Breast epithelium (tissue), 4 donors: ENCODE results near the gene CHRNG. TPM values are rescaled to one million over a fixed set of nuclear protein-coding genes. Genes with fewer than 3 reads are reported as not detected.

Source experiments
- DNase-seq, 2 donors: peaks; one replicate each; pipeline ENCODE4 v3.0.0-alpha.2; 2019; ENCODE audit warnings: low spot score in 2 of 2
- H3K27ac ChIP-seq, 2 donors: fragments of 200-600 bp; sonication (generic) in 1 of 2; one replicate each; pipeline ENCODE4 v1.5.1; 2016 to 2019; ENCODE audit warnings: mild to moderate bottlenecking in 1 of 2
- H3K27me3 ChIP-seq, 2 donors: fragments of 200-600 bp; sonication (generic) in 1 of 2; one replicate each; pipeline versions ENCODE4 v1.5.1 to v1.6.0; 2017 to 2019; ENCODE audit warnings: control low read depth in 1 of 2, mild to moderate bottlenecking in 1 of 2
- H3K36me3 ChIP-seq: fragments of 200-600 bp; one replicate; pipeline ENCODE4 v1.5.1; 2019
- H3K4me1 ChIP-seq, 2 donors: fragments of 200-600 bp; sonication (generic); one replicate each; pipeline ENCODE4 v1.5.1; 2016 to 2019; ENCODE audit warnings: control low read depth in 1 of 2
- H3K4me3 ChIP-seq, 3 donors: fragments of 200-600 bp; sonication (generic); 1 replicate in 2 of 3; 2 replicates in 1 of 3; pipeline ENCODE4 v1.5.1; 2016 to 2019; ENCODE audit warnings: mild to moderate bottlenecking in 3 of 3, moderate library complexity in 2 of 3
- H3K9me3 ChIP-seq, 2 donors: fragments of 200-600 bp; sonication (generic) in 1 of 2; one replicate each; pipeline ENCODE4 v1.5.1; 2016 to 2019; ENCODE audit warnings: control low read depth in 1 of 2
- CTCF ChIP-seq, 3 donors: fragments of 450-650 bp; IDR thresholded peaks; one replicate each; pipeline ENCODE4 v1.5.1; 2016 to 2017; ENCODE audit warnings: antibody characterized with exemption in 3 of 3, mild to moderate bottlenecking in 3 of 3, moderate library complexity in 3 of 3
- POLR2A ChIP-seq: fragments of 450-650 bp; IDR thresholded peaks from one replicate; pipeline ENCODE4 v1.6.1; 2016; ENCODE audit warnings: antibody characterized with exemption, mild to moderate bottlenecking, moderate library complexity
- POLR2AphosphoS5 ChIP-seq, 3 donors: sonication (generic); formaldehyde crosslinking; IDR thresholded peaks; one replicate each; pipeline ENCODE4 v1.6.1; 2017; ENCODE audit warnings: antibody characterized with exemption in 3 of 3
- intact Hi-C: fragments of 100-400 bp; cut with DNase I; formaldehyde crosslinking; loops from one replicate; pipeline ENCODE4 v1.15.1; 2023; ENCODE audit warnings: low total_unique reads
- total RNA-seq, 3 donors: library from RNA; depleted of rRNA; stranded (reverse); fragments of >200 nt; gene quantifications; one replicate each; pipeline ENCODE4 v1.1.0, GENCODE V29; 2016

CHRNG gene
- total RNA-seq, 3 donors from 2014 or later, result not detected

- TF ChIP-seq POLR2A (peak; percentile 64), POLR2AphosphoS5 (IDR thresholded peaks at IDR 0.05) (peak; percentile 63 to 85 (median 77)), CTCF (IDR thresholded peaks at IDR 0.05) (peak in 2 of 3 donors; percentile 42 to 55)
- Histone ChIP-seq H3K4me1 (peaks cover 0 to 7% of the 10 kb centered on the region in 2 donors), H3K4me3 (peak within 1 kb of the TSS; percentile 87 to 93 (median 87))
Measured at GRCh38 chr2:232550354-232551249, 11.1 kb downstream of the CHRNG start, which contains the start of the genes EIF4E2 and TIGD1. EIF4E2 (plus strand) TSS chr2:232550689; CDS start chr2:232550725, 36 bp downstream. TIGD1 (minus strand) TSS chr2:232550557; CDS start chr2:232549882, 675 bp downstream.

GRCh38 chr2:232551250-232551638 is 11.8 kb downstream of the CHRNG start:
- intact Hi-C loops, result no loop called here
- peak overlapping the region; percentile 98 to 99 for H3K27ac ChIP-seq
- H3K4me3 ChIP-seq, result peak overlapping the region; percentile 87 to 93 (median 87)
- TF ChIP-seq CTCF (IDR thresholded peaks at IDR 0.05) (no peak), POLR2A (no peak), POLR2AphosphoS5 (IDR thresholded peaks at IDR 0.05) (no peak)
- H3K27me3 ChIP-seq, result no peaks in the 10 kb centered on the region
- no peaks in the 10 kb centered on the region for H3K36me3 ChIP-seq
- peaks cover 0 to 7% of the 10 kb centered on the region in 2 donors for H3K4me1 ChIP-seq
- no peaks in the 10 kb centered on the region for H3K9me3 ChIP-seq
- DNase-seq, result no peak

More at GRCh38 chr2:232550354-232551249, 11.1 kb downstream of the CHRNG start, which contains the start of the genes EIF4E2 and TIGD1:
- H3K36me3 ChIP-seq, result no peaks in the 10 kb centered on the region
- H3K9me3 ChIP-seq, result no peaks in the 10 kb centered on the region
- intact Hi-C loops, result no loop called here
- peak within 1 kb of the TSS; percentile 98 to 99 for H3K27ac ChIP-seq
- DNase-seq, result peak; percentile 89 to 93
- no peaks in the 10 kb centered on the region for H3K27me3 ChIP-seq

GRCh38 chr2:232551776-232552175 is 12.3 kb downstream of the CHRNG start:
- Histone ChIP-seq H3K9me3 (no peaks in the 10 kb centered on the region), H3K4me3 (peak overlapping the region; percentile 87 to 93 (median 87)), H3K27ac (peak overlapping the region in 1 of 2 donors; percentile 98), H3K36me3 (no peaks in the 10 kb centered on the region), H3K4me1 (peaks cover 0 to 7% of the 10 kb centered on the region in 2 donors), H3K27me3 (no peaks in the 10 kb centered on the region)
- intact Hi-C loops, result no loop called here
- no peak for DNase-seq
- TF ChIP-seq POLR2A (no peak), POLR2AphosphoS5 (IDR thresholded peaks at IDR 0.05) (no peak), CTCF (IDR thresholded peaks at IDR 0.05) (no peak)

DNA sequence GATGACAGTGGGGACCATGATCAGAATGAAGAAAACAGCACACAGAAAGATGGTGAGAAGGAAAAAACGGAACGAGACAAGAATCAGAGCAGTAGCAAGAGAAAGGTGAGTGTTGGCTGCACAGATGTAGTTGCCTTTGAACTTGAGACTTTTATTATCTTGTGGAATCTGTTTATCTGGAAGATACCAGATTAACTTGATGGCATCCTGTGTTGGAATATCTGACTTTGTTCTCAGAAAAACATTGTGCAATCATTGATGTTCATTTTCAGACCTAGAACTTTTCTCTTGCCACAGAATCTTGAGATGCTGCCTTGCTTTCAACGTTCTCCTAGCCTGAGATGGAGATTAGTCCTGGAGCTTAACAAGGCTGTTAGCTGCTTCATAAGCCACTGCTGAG is 16.9 kb downstream of the CHRNG start:
- H3K9me3 ChIP-seq, result no peaks in the 10 kb centered on the region
- H3K27me3 ChIP-seq, result no peaks in the 10 kb centered on the region
- no peak for TF ChIP-seq POLR2A
- no peak for DNase-seq
- intact Hi-C loops, result no loop called here
- no peak overlapping the region for H3K27ac ChIP-seq
- H3K4me3 ChIP-seq, result no peak overlapping the region
- no peaks in the 10 kb centered on the region for H3K36me3 ChIP-seq
- H3K4me1 ChIP-seq, result peaks cover 0 to 7% of the 10 kb centered on the region in 2 donors

DNA sequence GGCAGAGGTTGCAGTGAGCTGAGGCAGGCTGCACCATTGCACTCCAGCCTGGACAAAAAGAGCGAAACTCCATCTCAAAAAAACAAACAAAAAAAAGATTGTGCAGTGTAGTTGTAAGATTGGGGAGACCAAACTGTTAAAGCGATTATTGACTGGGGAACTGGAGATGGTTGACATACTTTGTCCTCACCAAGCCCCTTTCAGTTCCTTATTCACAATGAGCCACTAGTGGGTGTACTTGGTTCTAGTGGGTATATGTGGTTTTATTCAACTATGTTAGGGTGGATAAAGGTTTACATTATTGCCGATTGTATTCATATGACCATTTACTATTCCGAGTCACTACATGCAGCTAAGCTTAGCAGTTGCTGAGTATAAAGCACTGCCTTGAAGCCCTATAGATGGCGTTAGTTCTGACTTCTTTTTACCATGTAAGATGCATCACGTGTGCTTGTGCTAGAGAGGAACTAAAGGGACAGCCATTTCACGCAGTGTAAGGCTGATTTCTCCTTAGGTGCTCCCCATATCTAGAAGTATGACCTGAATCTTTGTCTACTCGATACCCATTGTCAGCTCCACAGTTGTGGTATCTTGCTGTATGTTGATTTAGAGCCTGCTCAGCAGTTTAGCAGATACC is 23.1 kb downstream of the CHRNG start:
- Histone ChIP-seq H3K4me3 (no peak overlapping the region), H3K4me1 (no peaks in the 10 kb centered on the region), H3K36me3 (no peaks in the 10 kb centered on the region), H3K27ac (no peak overlapping the region), H3K27me3 (no peaks in the 10 kb centered on the region), H3K9me3 (no peaks in the 10 kb centered on the region)
- TF ChIP-seq POLR2A (no peak), CTCF (IDR thresholded peaks at IDR 0.05) (no peak), POLR2AphosphoS5 (IDR thresholded peaks at IDR 0.05) (no peak)
- DNase-seq, result no peak
- intact Hi-C loops, result no loop called here
